GM23248 (cell line): ENCODE measurements around the gene RAD50.
"Not testable (repeated sequence)": the region's sequence is repeated elsewhere in the genome, so short reads cannot be mapped to it uniquely, and the experiment has no call there.

Source experiments
- EZH2 ChIP-seq: fragments of 200-600 bp; sonication (generic); IDR thresholded peaks from 2 replicates; pipeline ENCODE4 v1.6.1; 2018; ENCODE audit warnings: antibody characterized with exemption, mild to moderate bottlenecking; ENCODE audit not compliant: insufficient read depth, poor library complexity, severe bottlenecking
- EZH2phosphoT487 ChIP-seq: fragments of 200-600 bp; sonication (generic); IDR thresholded peaks from 2 replicates; pipeline ENCODE4 v1.6.1; 2018; ENCODE audit warnings: antibody characterized with exemption, moderate library complexity, mild to moderate bottlenecking, low read depth; ENCODE audit not compliant: insufficient read depth

GRCh38 chr5:132633587-132633986, 76.8 kb downstream of the RAD50 start:
- not testable (repeated sequence) for TF ChIP-seq EZH2, EZH2phosphoT487
